DMS153 treated with DMSO at 0.1 percent for 48 hours (cell line): ENCODE results near the gene BTBD16.

Source experiments
- DNase-seq: peaks from one replicate; lab custom pipeline; 2025; ENCODE audit not compliant: unreplicated experiment; lab: John Stamatoyannopoulos, UW

Gene BTBD16

DNA sequence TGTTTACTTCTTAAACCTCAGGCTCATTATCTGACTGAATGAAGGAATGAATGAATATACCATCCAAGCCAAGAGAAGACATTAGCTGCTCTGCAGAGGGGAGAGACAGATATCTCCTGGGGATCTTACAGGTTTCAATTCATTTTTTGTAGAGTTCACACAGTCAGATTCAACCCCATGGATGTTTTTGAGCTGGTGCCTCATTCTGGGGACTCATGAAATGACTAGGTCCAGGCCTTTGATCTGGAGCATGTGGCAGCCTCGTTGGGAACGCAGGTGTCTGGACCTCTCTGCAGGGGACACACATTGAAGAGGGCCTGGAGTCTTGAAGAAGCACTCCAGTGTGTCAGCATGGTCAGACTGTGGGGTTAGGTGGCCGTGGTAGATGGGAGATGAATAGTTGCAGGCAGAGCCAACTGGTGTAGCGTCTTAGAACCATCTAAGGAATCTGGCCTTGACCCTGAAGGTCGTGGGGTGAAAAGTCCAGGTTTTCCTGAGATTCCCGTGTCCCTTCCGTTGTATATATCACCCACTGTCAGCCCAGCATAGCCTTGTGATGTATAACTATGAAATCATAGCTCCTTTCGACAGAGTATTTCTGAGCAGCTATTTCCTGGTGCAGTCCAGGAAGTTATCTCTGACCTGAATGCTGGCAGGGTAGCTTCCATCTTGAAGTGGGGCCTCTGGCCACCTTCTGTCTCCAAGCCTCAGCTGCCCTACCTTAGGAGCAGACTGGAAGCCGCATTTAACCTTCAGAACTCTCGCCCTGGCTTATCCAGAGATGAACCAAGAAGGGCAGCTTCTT lies 22.3 kb downstream of the BTBD16 start:
- no peak for DNase-seq

- no peak for DNase-seq
These were observed 22.9 kb downstream of the BTBD16 start for GRCh38 chr10:122293961-122294380.

DNA sequence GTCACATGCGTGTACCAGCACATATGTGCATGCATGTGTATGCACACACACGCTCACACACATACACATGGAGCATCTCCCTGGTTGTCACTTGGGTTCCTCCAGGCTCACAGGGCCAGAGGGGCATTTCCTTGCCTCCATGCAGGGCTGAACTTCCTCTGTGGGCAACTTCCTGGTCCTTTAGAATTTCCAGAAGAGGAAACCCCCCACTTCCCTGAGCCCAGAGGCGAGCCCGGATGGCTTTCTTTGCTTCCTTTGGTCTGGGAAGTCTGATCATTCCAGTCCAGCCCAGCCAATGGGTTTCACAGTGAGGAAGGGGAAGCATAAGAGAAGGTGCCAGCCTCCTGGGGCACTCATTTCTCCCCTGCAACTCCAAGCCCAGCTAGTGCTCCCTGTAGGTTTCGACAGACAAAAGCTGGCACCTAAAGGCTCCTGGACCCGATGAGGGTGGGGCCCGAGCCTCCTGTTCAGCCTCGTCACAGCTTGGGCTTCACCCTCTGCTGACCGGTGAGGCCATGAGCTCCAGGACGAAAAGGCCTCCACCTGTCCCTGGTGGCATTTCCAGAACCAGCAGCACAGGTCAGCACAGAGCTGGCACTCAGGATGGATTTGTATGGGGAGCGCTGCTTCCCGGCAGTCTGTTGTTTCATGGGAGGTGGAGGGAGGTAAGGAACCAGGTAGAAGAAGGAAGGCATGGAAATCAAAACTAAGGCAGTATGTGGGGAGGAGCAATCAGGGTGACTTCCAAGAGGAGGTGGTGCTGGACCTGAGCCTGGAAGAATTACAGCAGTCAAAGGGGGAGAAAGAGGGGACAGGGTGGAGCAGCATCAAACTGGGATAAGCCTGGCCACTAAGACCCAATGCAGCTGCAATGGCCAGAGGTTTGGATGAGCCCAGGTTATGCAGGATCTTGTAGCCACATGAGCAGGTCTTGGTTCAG lies 23.7 kb downstream of the BTBD16 start:
- no peak for DNase-seq

- no peak for DNase-seq
These were observed 24.3 kb downstream of the BTBD16 start for GRCh38 chr10:122295451-122295809.

GRCh38 chr10:122296363-122297120 lies 25.4 kb downstream of the BTBD16 start:
- DNase-seq: no peak

GRCh38 chr10:122297583-122297982 lies 26.5 kb downstream of the BTBD16 start:
- no peak for DNase-seq

DNA sequence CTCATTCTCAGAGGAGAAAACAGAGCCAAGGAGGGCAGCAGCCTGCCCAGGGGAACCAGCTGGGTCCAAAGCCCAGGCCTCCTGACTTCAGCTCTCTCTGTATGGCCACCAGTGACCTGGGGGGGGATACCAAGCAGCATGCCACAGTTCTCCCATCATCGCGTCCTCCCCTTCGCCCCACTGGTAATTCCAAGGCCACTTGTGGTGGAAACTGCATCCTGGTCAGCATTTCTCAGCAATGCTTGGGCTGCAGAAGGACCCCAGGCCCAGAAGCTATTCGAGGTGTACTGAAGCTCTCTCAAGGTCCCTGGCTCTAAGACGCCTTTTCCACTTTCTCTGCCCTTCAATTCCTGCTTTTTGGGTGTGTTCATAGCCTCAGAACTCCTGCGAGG lies 27.1 kb downstream of the BTBD16 start:
- DNase-seq: no peak

- peak; percentile 63 for DNase-seq
These were observed 27.7 kb downstream of the BTBD16 start for GRCh38 chr10:122298598-122299301.

DNA sequence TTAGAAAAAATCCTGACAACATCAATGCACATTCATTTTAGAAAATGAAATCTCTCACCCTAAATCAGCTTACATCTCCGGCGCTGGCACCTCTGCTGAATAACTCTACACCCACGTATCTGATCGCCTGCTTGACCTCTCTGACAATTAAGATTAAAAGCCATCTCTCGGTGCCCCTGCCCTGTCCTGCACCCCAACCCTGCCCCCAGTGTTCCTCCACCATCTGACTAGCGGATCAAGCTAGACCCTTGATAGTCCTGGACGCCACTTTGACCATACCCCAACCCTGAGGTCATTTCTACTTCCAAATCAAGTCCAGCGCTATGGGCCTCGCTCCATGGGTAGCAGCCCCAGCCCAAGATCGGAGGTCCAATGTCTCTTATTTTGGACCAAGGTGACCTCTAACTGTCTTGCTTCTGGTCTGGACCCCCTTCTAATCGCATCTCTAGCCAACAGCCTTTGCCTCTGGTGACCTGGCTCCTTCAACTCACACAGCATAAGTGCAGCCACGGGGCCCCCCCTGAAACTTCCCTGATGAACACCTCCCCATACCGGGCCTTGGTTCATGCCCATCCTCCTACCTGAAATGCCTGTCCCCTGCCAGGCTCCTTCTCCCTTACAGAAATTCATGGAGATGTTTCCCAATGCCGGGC lies 28.5 kb downstream of the BTBD16 start:
- no peak for DNase-seq

GRCh38 chr10:122301055-122301810 lies 30.1 kb downstream of the BTBD16 start:
- DNase-seq: no peak

GRCh38 chr10:122301811-122302115 lies 30.7 kb downstream of the BTBD16 start:
- no peak for DNase-seq

DNA sequence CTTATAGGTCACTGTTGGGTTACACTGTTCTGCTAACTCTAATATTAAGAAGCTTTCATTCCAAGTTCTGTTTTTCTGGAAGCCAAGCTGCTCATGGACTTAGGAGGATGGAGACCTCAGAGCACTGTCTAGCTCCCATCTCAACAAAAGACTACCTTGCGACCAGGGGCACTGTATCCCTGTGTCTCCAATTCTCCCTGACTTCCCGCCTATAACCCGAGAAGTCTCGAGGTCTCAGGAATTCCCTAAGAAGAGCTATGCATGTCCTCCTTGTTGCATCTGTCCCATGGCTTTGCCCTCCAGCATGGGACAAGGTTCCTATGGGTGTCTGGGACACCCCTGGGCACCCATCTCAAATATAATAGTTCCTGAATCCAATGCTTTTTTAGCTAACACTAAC lies 31.2 kb downstream of the BTBD16 start:
- no peak for DNase-seq

DNA sequence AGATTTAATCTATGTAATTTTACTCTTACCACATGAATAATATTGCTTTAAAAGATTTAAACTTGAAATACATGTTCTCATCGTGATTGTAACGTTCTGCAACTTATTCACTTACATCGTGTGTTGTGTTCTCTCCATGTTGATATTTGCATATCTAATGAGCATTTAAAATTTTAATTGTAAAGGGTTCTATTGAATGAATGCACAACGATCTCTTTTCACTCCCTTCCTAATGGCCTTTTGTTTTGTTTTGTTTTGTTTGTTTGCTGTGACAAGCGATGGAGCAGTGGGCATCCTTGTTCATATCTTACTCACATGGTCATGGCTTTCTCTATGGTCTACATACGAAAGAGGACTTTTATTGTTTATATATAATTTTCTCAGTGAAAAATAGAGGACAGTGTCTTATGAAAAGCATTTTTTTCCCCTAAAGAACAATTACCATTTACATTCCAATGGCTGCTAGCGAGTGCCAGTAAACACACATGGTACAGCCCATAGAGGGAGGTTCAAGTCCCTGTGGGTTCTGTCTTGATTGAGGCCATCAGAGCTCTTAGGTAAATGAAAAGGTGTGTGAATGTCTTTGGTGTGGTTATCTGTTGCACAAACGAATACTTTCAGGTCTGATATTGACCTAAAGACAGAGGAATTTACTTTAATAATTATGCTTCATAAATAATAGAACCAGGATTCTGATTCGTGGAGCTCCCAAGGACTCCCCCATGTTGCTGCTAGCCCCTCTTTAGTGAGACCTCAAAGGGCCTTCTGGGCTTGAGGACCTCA lies 32.4 kb downstream of the BTBD16 start:
- no peak for DNase-seq

DNA sequence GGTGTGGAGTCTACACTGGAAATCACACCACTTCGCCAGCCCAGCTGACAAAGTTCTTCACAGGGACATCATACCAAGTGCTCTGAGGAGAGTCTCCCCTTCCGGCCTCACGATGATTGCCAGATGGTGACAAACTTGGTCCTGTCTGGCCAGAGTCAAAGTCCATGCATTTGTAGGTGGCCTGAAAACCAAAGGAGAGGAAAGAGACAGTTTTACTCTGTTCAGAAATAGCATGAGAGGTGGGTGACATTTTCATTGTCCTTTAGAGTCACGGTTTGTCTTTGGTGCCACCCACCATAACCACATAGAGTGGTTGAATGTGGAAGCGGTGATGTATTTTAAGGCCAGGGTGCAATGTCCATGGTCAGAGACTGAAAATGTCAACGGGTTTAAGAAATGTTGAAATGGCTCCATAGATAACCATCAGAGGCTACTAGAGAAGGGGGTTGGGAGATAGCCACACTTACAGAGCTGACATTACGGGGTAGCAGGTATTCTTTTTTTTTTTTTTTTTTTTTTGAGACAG lies 33.0 kb downstream of the BTBD16 start:
- DNase-seq: no peak

DNA sequence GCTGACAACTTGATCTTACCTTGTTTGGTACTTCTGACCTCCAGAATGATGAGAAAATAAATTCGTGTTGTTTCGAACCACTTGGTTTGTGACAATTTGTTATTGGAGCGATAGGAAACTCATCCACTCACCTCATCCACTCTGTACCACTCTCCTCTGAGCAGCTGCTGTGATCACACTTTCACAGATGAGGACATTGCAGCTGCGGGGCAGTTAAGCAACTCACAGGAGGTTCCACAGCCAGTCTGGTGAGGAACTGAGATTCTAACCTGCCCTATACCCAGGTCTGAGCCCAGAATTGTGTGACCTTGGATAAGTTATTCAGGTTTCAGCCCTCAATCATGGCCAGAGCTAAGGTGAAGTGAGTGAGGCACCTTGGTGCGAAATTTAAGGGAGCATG lies 35.2 kb downstream of the BTBD16 start:
- DNase-seq: no peak

DNA sequence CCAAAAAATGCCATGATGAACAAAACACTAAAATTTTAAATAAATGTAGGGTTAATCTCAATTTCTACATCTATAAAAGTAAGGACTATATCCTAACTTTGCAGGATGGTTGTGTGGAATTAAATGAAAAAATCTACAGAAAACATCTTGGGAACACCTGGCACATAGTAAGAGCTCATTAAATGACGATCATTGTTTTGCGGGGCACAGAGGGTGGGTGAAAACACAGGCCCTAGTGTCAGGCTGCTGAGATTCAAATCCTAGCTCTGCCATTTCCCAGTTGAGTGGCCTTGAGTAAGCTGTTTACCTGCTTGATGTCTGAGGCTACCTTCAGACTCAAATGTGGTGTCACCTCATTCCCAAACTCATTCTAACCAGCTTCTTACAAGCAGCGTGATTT lies 35.6 kb downstream of the BTBD16 start:
- DNase-seq: no peak

GRCh38 chr10:122307669-122308416 lies 36.7 kb downstream of the BTBD16 start:
- DNase-seq: no peak
